ENCODE results near the gene XCL1. TPM values are rescaled to one million over a fixed set of nuclear protein-coding genes. Genes with fewer than 3 reads are reported as not detected.
"Not testable (repeated sequence)": the region's sequence is repeated elsewhere in the genome, so short reads cannot be mapped to it uniquely, and the experiment has no call there.

The XCL1 gene
- total RNA-seq, 2 experiments from 2014 or later, result 106 to 114 TPM

- intact Hi-C loops (cut with micrococcal nuclease); H3K27me3 Mint-ChIP-seq; DNase-seq; H3K4me3 Mint-ChIP-seq; ATAC-seq; POLR2A ChIA-PET; H3K9me3 Mint-ChIP-seq; CTCF ChIA-PET: not testable (repeated sequence)
- Mint-ChIP-seq H3K4me1 (ENCODE audit: low read depth) (peaks cover 23% of the 10 kb centered on the region), H3K36me3 (ENCODE audit: low read depth) (peaks cover 26% of the 10 kb centered on the region), H3K27ac (peak overlapping the region; percentile 14)
- peak; percentile 33 for TF ChIP-seq CTCF (IDR thresholded peaks at IDR 0.05)
Observed at GRCh38 chr1:168545678-168546552, 30.5 kb upstream of the XCL1 start.

- intact Hi-C loops (cut with micrococcal nuclease); H3K27ac Mint-ChIP-seq: not testable (repeated sequence)
Observed at GRCh38 chr1:168546553-168546895, 29.9 kb upstream of the XCL1 start.

GRCh38 chr1:168550971-168551370, 25.4 kb upstream of the XCL1 start:
- DNase-seq (no peak), ATAC-seq (no peak)
- H3K36me3 Mint-ChIP-seq (ENCODE audit: low read depth), result peaks cover 7% of the 10 kb centered on the region
- intact Hi-C loops (cut with micrococcal nuclease), result no loop called here
- TF ChIP-seq CTCF (IDR thresholded peaks at IDR 0.05), result no peak
- H3K4me1 Mint-ChIP-seq (ENCODE audit: low read depth), result peaks cover 41% of the 10 kb centered on the region
- ChIA-PET CTCF (interaction anchor here (1.9 kb wide), 1 partner anchor 208 kb away, joined by 6 read pairs; no protein-coding TSS in a partner anchor), POLR2A (interaction anchor here (0.7 kb wide), 1 partner anchor 599 kb away, joined by 4 read pairs; no protein-coding TSS in a partner anchor)
- peaks cover 3% of the 10 kb centered on the region for H3K9me3 Mint-ChIP-seq
- no peaks in the 10 kb centered on the region for H3K27me3 Mint-ChIP-seq
- H3K27ac Mint-ChIP-seq, result no peak overlapping the region
- no peak overlapping the region for H3K4me3 Mint-ChIP-seq

More at GRCh38 chr1:168546553-168546895, 29.9 kb upstream of the XCL1 start:
- H3K4me3 Mint-ChIP-seq, H3K27me3 Mint-ChIP-seq, ATAC-seq, CTCF ChIA-PET, DNase-seq, H3K9me3 Mint-ChIP-seq, POLR2A ChIA-PET: not testable (repeated sequence)
- Mint-ChIP-seq H3K4me1 (ENCODE audit: low read depth) (peaks cover 21% of the 10 kb centered on the region), H3K36me3 (ENCODE audit: low read depth) (peaks cover 21% of the 10 kb centered on the region)

- peaks cover 7% of the 10 kb centered on the region for H3K36me3 Mint-ChIP-seq (ENCODE audit: low read depth)
- ATAC-seq (no peak), DNase-seq (no peak)
- H3K27me3 Mint-ChIP-seq, result no peaks in the 10 kb centered on the region
- H3K4me3 Mint-ChIP-seq, result no peak overlapping the region
- ChIA-PET CTCF (interaction anchor here (1.0 to 3.6 kb wide), 3 partner anchors 14 to 209 kb away, joined by 4 to 12 read pairs (median 6); no protein-coding TSS in a partner anchor), POLR2A (no interaction called here)
- no peak overlapping the region for H3K27ac Mint-ChIP-seq
- no peak for TF ChIP-seq CTCF (IDR thresholded peaks at IDR 0.05)
- peaks cover 3% of the 10 kb centered on the region for H3K9me3 Mint-ChIP-seq
- intact Hi-C loops (cut with micrococcal nuclease), result no loop called here
- peaks cover 49% of the 10 kb centered on the region for H3K4me1 Mint-ChIP-seq (ENCODE audit: low read depth)
Observed at GRCh38 chr1:168551688-168552087, 24.7 kb upstream of the XCL1 start.

GRCh38 chr1:168552961-168553360, 23.4 kb upstream of the XCL1 start:
- no peak for TF ChIP-seq CTCF (IDR thresholded peaks at IDR 0.05)
- CTCF ChIA-PET, result interaction anchor here (1.0 to 3.6 kb wide), 5 partner anchors 13 to 114 kb away, joined by 3 to 12 read pairs (median 5); no protein-coding TSS in a partner anchor
- peak overlapping the region; percentile 70 for H3K27ac Mint-ChIP-seq
- ATAC-seq, result no peak
- no peaks in the 10 kb centered on the region for H3K27me3 Mint-ChIP-seq
- POLR2A ChIA-PET, result interaction anchor here (0.8 kb wide), 1 partner anchor 1242 kb away, joined by 3 read pairs; the partner anchor contains the start of gene METTL18
- intact Hi-C loops (cut with micrococcal nuclease), result no loop called here
- DNase-seq, result no peak
- peaks cover 59% of the 10 kb centered on the region for H3K4me1 Mint-ChIP-seq (ENCODE audit: low read depth)
- peaks cover 5% of the 10 kb centered on the region for H3K36me3 Mint-ChIP-seq (ENCODE audit: low read depth)
- peaks cover 3% of the 10 kb centered on the region for H3K9me3 Mint-ChIP-seq
- H3K4me3 Mint-ChIP-seq, result no peak overlapping the region
